MCF 10A (cell line): ENCODE results near the gene SND1. TPM values are rescaled to one million over a fixed set of nuclear protein-coding genes. Genes with fewer than 3 reads are reported as not detected.

Experiments used
- BruUV-seq: library from RNA; stranded (reverse); fragments of 400-500 nt; replicated peaks from 2 replicates; lab custom pipeline; 2021; lab: Mats Ljungman, UMichigan
- CTCF ChIA-PET: fragments of 300-600 bp; sonication (Branson Sonifier 250); formaldehyde crosslinking; extraction: SDS; loops from one replicate; lab custom pipeline; 2021; ENCODE audit warnings: antibody characterized with exemption, inconsistent platforms; lab: Yijun Ruan, JAX
- POLR2A ChIA-PET: fragments of 300-600, 350-650 bp; sonication (Branson Sonifier 250); formaldehyde crosslinking; extraction: SDS; loops from one replicate; lab custom pipeline; 2020; ENCODE audit warnings: antibody characterized with exemption, inconsistent platforms; lab: Yijun Ruan, JAX
- DNase-seq: peaks from one replicate; pipeline ENCODE4 v3.0.0-alpha.2; 2018; ENCODE audit not compliant: unreplicated experiment
- H3K27ac Mint-ChIP-seq: one replicate; pipeline ENCODE4 v1.8.0; 2022; ENCODE audit warnings: mild to moderate bottlenecking, low read depth, mixed read lengths; ENCODE audit not compliant: unreplicated experiment
- H3K27me3 Mint-ChIP-seq: one replicate; pipeline ENCODE4 v1.8.0; 2022; ENCODE audit warnings: mixed read lengths; ENCODE audit not compliant: insufficient read depth, unreplicated experiment
- H3K36me3 Mint-ChIP-seq: one replicate; pipeline ENCODE4 v1.8.0; 2022; ENCODE audit warnings: mild to moderate bottlenecking, moderate library complexity, mixed read lengths; ENCODE audit not compliant: insufficient read depth, unreplicated experiment
- H3K4me1 Mint-ChIP-seq: one replicate; pipeline ENCODE4 v1.8.0; 2022; ENCODE audit warnings: mixed read lengths; ENCODE audit not compliant: insufficient read depth, unreplicated experiment
- H3K4me3 Mint-ChIP-seq: one replicate; pipeline ENCODE4 v1.8.0; 2022; ENCODE audit warnings: mild to moderate bottlenecking, moderate library complexity, mixed read lengths; ENCODE audit not compliant: unreplicated experiment
- H3K9me3 Mint-ChIP-seq: one replicate; pipeline ENCODE4 v1.8.0; 2022; ENCODE audit warnings: mixed read lengths; ENCODE audit not compliant: unreplicated experiment
- intact Hi-C: fragments of 100-400 bp; cut with micrococcal nuclease; formaldehyde crosslinking; loops from 2 replicates; pipeline ENCODE4 v1.14.1; 2022
- total RNA-seq: library from RNA; stranded (reverse); gene quantifications from 2 replicates; pipeline ENCODE4 v1.2.3, GENCODE V29; 2022
- TF ChIP-seq, protein P1 (sequence below): fragments of 200-600 bp; IDR thresholded peaks from one replicate; pipeline ENCODE4 v1.8.0; 2022; ENCODE audit warnings: antibody characterized with exemption, mild to moderate bottlenecking; ENCODE audit not compliant: unreplicated experiment

SND1 gene
- total RNA-seq, 1 experiment from 2014 or later: 297 TPM

DNA sequence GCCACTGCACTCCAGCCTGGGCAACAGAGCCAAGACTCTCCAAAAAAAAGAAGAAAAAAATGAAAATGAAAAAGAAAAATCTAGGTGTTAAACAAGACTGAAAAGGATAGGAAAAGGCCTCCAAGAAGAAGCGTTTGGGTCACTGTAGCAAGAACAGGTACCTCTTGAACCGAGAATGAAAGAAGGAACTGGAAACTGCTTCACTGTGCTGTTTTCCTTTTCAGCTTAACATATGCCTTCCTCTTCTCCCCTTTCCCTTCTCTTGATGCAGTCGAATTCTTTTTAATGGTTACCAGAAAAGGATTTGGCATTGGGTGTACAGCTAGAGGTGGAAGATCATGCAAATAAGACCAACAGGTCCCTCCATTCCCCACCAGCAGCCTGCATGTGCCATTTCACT is 351.2 kb downstream of the SND1 start:
- ChIA-PET CTCF (interaction anchor here (0.7 kb wide), 1 partner anchor 35 kb away, joined by 4 read pairs; no protein-coding TSS in a partner anchor), POLR2A (no interaction called here)
- H3K27me3 Mint-ChIP-seq: no peaks in the 10 kb centered on the region
- H3K9me3 Mint-ChIP-seq: no peaks in the 10 kb centered on the region
- TF ChIP-seq, protein P1, sequence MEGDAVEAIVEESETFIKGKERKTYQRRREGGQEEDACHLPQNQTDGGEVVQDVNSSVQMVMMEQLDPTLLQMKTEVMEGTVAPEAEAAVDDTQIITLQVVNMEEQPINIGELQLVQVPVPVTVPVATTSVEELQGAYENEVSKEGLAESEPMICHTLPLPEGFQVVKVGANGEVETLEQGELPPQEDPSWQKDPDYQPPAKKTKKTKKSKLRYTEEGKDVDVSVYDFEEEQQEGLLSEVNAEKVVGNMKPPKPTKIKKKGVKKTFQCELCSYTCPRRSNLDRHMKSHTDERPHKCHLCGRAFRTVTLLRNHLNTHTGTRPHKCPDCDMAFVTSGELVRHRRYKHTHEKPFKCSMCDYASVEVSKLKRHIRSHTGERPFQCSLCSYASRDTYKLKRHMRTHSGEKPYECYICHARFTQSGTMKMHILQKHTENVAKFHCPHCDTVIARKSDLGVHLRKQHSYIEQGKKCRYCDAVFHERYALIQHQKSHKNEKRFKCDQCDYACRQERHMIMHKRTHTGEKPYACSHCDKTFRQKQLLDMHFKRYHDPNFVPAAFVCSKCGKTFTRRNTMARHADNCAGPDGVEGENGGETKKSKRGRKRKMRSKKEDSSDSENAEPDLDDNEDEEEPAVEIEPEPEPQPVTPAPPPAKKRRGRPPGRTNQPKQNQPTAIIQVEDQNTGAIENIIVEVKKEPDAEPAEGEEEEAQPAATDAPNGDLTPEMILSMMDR: no peak
- peaks cover 44% of the 10 kb centered on the region for H3K36me3 Mint-ChIP-seq
- H3K4me1 Mint-ChIP-seq: no peaks in the 10 kb centered on the region
- no TSS peak for BruUV-seq
- H3K4me3 Mint-ChIP-seq: no peak overlapping the region
- H3K27ac Mint-ChIP-seq: no peak overlapping the region
- intact Hi-C loops: no loop called here
- no peak for DNase-seq

DNA sequence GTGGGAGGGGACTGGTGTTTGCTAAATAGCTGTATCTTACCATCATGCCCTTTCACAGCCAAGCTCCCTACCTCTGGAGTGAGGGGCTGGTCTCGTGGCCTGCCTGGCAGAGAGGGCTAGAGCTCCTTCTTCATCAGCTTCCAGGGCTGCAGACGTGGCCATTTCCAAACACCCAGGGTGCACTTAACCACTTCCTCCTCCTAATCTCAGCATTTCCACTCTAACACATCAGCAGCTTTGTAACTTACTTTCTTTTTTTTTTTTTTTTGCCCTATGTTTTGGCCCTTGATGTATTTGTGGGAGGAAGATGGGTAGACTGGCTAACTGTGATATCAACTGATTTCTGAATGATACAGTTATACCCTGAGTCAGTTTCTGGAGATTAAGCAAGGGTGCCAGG is 351.8 kb downstream of the SND1 start:
- CTCF ChIA-PET: interaction anchor here (0.6 kb wide), 1 partner anchor 121 kb away, joined by 3 read pairs; no protein-coding TSS in a partner anchor
- BruUV-seq: no TSS peak
- peaks cover 44% of the 10 kb centered on the region for H3K36me3 Mint-ChIP-seq

DNA sequence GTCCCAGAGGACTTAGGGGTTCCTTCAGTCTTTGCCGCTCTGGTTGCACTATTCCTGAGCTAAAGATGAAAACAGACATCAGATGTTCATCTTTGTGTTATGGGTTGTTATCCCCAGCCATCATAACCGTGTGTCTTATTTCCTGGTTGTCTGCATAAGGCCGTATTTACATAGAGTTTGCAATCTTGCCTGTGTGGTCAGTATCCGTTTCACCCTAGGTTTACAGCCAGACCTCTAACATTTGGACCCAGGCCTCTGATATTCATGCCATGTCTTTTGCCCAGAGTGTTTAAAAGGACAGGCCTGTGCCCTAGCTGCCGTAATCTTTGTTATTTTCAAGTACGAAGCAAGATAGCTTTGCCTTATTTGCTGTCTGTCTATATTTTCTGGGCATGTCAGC is 352.6 kb downstream of the SND1 start:
- TF ChIP-seq, protein P1: no peak
- Mint-ChIP-seq H3K27me3 (no peaks in the 10 kb centered on the region), H3K4me1 (no peaks in the 10 kb centered on the region), H3K36me3 (peaks cover 51% of the 10 kb centered on the region), H3K9me3 (no peaks in the 10 kb centered on the region), H3K4me3 (no peak overlapping the region), H3K27ac (no peak overlapping the region)
- intact Hi-C loops: no loop called here
- DNase-seq: no peak
- ChIA-PET POLR2A (no interaction called here), CTCF (no interaction called here)
- no TSS peak for BruUV-seq

More for the DNA sequence above, 351.8 kb downstream of the SND1 start:
- TF ChIP-seq, protein P1: no peak
- no peak for DNase-seq
- H3K27me3 Mint-ChIP-seq: no peaks in the 10 kb centered on the region
- no peak overlapping the region for H3K4me3 Mint-ChIP-seq
- no peak overlapping the region for H3K27ac Mint-ChIP-seq
- no peaks in the 10 kb centered on the region for H3K9me3 Mint-ChIP-seq
- POLR2A ChIA-PET: interaction anchor here (0.6 kb wide), 1 partner anchor 156 kb away, joined by 3 read pairs; no protein-coding TSS in a partner anchor
- no peaks in the 10 kb centered on the region for H3K4me1 Mint-ChIP-seq
- intact Hi-C loops: no loop called here

DNA sequence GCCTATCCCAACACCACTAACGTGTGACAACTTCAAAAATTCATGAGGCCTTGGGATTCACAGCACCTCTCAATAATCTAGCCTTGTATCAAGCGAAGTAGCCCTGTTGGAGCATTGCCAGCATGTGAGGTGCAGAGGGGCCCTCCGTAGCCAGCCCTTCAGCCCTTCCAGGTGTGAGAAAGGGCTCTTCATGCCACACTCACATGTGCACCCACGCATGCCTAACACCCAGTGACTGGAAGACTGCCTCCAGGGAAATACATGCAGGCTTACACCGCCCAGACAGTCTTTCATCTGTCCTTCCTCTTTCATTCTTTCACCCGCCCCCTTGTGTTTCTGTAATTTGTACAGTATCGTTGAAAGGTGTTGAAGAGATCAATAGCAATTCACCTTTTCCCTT is 353.1 kb downstream of the SND1 start:
- CTCF ChIA-PET: no interaction called here
- POLR2A ChIA-PET: interaction anchor here (0.9 kb wide), 1 partner anchor 9 kb away, joined by 3 read pairs; no protein-coding TSS in a partner anchor
- DNase-seq: no peak
- TF ChIP-seq, protein P1: no peak
- H3K4me3 Mint-ChIP-seq: no peak overlapping the region
- no peaks in the 10 kb centered on the region for H3K9me3 Mint-ChIP-seq
- no TSS peak for BruUV-seq
- intact Hi-C loops: no loop called here
- no peaks in the 10 kb centered on the region for H3K4me1 Mint-ChIP-seq
- no peak overlapping the region for H3K27ac Mint-ChIP-seq
- H3K36me3 Mint-ChIP-seq: peaks cover 55% of the 10 kb centered on the region
- no peaks in the 10 kb centered on the region for H3K27me3 Mint-ChIP-seq
